IPS DF 4.7 (cell line): ENCODE measurements around the gene EXOC3L2.
"Not testable (repeated sequence)": the region's sequence is repeated elsewhere in the genome, so short reads cannot be mapped to it uniquely, and the experiment has no call there.

ENCODE experiments used
- DNase-seq: peaks from one replicate; pipeline ENCODE4 v3.0.0-alpha.2; 2013; ENCODE audit warnings: low spot score; ENCODE audit errors: extremely low read depth

Gene EXOC3L2

GRCh38 chr19:45256836-45257235, 11.6 kb upstream of the EXOC3L2 start:
- DNase-seq: no peak

DNA sequence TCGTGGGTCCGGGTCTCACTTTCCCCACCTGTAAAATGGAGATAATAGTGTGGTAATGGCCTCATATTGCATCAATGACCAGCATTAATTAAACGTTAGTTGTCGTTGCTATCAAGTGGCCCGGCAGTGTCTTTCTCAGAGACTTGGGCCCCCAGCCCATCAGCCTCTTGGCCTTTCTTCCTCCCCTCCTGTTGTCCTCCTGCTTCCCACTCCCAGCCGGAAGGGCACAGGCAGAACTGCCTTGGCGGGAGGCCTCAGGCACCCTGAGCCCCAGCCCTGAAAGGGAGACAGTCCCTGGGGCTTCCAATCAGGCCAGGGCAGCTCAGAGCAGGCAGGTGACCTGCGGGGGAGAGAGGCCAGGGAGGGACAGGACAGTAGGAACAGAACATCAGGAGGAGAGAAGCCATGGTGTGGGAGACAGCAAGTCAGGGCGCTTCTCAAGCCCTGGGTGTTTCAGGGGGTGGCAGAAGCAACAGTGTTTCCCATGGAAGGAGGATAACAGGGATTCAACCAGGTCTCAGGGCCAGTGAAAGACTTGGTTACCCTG, 10.5 kb upstream of the EXOC3L2 start:
- DNase-seq: no peak

DNA sequence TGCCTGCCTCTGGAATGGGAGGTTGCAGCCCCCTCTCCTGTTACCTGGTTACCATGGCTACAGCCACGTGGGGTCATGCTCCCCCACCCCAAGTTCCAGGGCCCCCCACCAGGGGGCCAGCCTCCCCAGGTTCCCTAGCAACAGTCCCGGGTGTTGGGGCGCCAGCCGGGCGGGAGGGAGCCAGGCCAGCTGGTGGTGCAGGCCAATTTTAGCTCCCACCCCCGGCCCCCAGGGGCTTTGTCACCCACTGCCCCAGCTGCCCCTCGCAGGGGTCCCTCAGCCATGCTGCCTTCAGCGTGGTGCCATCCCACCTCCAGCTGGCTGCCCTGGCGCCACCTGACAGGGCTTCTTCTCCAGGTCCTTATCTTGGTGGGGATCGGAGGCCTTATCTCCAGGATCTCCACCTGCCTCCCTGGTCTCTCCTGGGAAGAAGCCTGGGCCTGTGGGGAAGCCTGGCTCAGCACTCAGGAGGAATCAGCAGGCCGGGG, 8.9 kb upstream of the EXOC3L2 start:
- DNase-seq: no peak

- no peak for DNase-seq
Measured at GRCh38 chr19:45253396-45254027, 8.3 kb upstream of the EXOC3L2 start.

DNA sequence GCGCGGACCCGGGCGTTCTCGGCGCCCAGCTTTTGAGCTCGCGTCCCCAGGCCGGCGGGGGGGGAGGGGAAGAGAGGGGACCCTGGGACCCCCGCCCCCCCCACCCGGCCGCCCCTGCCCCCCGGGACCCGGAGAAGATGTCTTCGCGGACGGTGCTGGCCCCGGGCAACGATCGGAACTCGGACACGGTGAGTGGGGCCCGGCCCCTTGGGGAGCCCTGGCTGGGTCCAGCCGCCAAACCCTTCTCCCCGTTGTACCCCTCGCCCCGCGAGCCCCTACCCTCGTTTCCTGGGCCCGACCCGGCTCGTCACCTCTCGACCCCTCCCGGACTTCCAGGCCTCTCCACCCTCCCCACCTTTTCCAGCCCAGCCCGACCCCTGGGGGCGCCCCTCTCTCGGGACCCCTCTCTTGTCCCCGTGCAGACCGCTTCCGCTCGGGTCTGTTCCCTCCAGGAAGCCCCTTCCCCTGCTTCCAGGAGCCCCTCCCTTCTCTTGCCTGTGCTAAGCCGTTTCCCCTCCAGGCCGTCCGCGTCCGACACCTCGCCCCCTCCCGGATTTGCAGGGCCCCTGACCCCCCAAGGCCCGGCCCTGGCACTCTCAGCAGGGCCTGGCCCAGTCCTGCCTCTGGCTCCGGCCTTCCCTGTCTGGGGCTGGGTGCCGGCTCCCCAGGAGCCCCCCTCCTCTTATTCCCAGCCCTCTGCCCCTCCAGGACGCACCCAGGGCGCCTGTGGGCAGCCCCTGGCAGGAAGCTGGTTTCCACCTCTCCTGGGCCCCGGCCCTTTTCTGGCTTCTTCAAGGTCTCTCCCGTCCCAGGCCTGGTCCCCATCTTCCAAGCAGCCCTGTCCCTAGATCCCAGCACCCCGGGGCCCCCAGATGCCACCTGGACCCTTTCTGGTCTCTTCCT, 6.5 kb upstream of the EXOC3L2 start:
- no peak for DNase-seq

DNA sequence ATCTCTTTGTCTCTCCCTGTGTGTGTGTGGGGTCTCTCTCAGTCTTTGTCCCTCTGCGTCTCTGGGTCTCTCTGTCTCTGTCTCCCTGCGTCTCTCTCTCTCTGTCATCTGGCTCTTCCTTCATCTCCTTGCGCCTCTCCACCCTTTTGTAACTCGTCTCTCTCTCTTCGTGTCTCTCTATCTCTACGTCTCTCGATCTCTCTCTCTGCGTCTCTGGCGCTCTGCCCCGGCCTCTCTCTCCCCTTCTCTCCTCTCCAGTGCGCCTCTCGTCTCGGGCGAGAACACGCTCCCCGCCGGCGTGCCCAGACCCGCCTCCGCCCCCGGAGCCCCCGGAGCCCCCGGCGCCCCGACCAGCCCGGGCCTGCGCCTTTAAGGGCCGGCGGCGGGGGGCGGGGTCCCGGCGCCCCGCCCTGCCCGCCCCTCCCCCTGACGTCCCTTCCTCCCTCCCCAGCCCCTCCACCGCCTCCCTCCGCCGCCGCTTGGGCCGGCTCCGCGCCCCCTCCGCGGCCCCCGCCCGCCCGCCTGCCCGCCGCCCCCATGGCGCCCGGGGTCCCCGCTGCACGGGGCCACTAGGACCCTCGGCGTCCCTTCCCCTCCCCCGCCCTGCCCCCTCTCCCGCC, 5.7 kb upstream of the EXOC3L2 start, which contains the start of gene MARK4:
Gene MARK4 (plus strand): TSS at position 440 of the 620 bp plus-strand sequence. CDS start 318 bp downstream, outside the sequence.
- no peak for DNase-seq

DNA sequence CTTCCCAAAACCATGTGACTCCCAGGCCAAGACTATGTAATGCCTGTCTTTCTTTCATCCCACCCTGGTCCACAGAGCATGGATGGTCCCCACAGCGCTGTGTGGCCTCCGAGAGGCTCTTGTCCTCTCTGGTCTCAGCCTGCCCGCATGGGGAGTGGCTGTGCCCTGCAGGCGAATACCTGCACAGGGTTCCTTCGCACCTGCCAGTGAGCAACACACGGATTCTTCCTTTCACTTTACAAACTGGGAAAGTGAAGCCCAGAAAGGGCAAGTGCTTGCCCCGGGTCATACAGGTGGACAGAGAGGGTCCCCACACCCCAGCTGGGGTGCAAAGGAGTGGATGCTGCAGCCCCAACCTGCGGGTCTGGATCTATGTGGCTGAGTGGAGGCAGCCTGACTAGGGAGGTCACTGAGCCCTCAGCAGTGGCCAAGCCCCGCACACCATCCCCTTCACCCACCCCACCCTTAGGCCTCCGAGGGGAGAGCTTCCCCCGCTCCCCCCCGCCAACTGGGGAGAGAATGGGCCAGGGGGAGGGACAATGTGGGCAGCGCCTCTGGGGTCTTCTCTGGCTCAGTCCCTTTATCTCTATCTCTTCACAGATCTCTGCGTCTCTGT, 5.1 kb upstream of the EXOC3L2 start:
- no peak for DNase-seq

- DNase-seq: no peak
Measured at GRCh38 chr19:45249261-45250033, 4.2 kb upstream of the EXOC3L2 start.

- no peak for DNase-seq
Measured at GRCh38 chr19:45247136-45247535, 1.9 kb upstream of the EXOC3L2 start.

DNA sequence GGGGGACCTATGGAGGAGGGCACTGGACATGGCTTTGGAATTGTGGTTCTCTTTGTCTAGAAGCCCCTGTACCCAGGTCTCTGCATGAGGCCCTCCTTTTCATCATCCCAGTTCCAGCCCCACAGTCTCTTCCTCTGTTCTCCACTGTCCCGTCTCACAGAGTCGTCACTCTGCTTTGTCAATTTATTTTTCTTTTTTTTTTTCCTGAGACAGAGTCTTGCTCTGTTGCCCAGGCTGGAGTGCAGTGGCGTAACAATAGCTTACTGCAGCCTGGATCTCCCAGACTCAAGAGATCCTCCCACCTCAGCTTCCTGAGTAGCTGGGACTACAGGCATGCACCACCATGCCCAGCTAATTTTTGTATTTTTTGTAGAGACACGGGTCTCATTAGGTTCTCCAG, 619 bp upstream of the EXOC3L2 start:
- no peak for DNase-seq

- DNase-seq: no peak
Measured at GRCh38 chr19:45244133-45244794, 943 bp downstream of the EXOC3L2 start.

DNA sequence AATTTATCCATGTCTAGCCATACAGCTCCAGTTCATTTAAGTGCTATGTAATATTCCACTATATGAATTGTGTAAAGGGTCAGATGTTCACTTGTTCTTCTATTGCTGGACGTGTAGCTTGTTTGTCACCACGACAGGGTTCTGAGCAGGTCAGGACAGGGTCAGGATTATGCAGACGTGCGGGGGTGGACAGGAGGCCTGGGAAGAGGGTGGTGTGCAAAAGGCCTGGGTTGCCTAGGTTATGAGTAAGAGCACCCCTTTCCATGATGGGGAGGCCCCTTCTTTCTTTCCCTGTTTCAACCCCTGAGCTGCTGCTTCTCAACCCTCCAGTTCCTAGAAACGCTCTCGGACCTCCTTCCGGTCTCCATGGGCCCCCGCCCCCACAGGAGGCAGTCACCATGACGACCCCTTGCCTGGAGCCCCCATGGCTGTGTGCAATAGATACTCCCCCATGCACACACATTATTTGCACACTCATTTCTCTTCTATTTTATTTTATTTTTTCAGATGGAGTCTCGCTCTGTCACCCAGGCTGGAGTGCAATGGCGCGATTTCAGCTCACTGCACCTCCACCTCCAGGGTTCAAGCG, 2.0 kb downstream of the EXOC3L2 start:
- DNase-seq: no peak

DNA sequence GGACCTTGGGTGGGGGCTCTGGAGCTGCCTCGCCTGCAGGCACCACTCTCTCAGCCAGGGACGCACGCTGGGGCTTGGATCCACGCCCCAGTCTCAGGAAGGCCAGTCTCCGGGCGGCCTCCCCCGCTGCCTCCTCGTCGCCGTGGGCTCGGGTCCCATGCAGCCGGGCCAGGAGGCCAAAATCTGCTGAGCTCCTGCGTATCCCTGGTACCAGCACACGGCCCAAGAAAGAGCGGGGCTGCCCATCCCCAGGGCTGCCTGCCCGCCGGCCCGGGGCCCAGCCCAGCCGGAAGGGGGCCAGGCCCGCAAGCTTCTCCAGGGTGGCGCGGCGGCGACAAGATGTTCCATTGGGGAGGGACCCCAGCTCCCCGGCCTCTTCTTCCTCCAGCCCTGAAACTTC, 6.7 kb downstream of the EXOC3L2 start:
- DNase-seq: no peak

DNA sequence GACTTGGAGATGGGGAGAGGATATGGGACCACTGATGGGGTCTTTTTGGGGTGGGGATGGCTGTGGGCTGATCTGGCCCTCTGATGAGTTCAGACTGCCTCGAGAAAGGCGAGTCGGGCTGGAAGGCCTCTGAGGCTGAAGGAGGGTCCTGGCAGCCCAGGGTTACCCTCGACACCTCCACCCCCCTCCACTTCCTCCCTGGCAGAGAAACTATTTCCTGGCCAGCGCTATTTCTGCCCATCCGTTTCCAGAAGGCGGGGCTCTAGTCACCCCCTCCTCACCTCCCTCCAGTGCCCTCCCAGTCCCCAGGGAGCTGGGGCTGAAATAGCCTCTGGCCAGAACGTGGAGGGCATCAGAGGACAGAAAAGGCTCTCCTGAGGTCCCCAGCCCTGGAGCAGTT, 9.7 kb downstream of the EXOC3L2 start:
- DNase-seq: no peak

DNA sequence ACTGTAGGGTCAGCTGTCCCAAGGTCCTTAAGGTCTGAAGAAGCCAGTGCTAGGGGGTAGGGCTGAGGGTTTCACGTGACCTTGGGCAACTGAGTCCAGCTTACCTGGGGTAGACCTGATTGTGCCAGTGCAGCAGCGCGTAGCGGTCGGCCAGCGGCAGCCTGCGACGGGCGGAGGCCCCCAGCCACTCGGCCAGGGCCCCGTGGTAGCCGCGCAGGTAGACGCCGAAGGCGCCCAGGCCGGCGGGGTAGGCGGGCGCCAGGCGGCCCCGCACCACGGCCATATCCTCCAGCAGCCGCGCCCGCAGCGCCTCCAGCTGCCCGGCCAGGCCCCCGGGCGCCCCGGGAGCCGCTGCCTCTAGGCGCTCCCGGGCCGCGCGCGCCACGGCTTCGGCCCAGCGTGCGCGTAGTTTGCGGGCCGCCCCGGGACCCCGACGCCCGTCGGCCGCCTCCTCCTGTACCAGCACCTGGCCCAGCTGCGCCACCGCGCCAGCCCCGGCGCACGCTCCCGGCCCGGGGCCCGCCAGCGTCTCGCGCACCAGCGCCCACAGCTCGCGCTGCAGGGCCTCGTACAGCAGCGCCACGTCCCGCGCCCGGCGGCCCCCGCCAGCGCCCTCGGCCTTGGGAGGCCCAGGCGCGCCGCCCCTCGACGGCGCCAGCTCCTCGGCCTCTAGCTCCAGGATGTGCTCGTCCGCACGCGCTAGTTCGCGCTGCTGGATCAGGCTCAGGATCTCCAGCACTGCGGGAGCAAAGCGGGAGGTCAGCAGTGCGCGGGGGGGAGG, 10.9 kb downstream of the EXOC3L2 start:
- DNase-seq: no peak

- no peak for DNase-seq
Measured at GRCh38 chr19:45231891-45232290, 13.3 kb downstream of the EXOC3L2 start.

- DNase-seq: not testable (repeated sequence)
Measured at GRCh38 chr19:45229056-45229455, 16.2 kb downstream of the EXOC3L2 start.

- no peak for DNase-seq
Measured at GRCh38 chr19:45224645-45225044, 20.6 kb downstream of the EXOC3L2 start.

GRCh38 chr19:45223879-45224278, 21.3 kb downstream of the EXOC3L2 start:
- no peak for DNase-seq
